GM12878 (cell line): Measurements from ENCODE around the gene ASCC2. TPM values are rescaled to one million over a fixed set of nuclear protein-coding genes. Genes with fewer than 3 reads are reported as not detected.

Source experiments
- ATAC-seq: fragments of 200-7000 bp; cut with Tn5 transposase; 3 replicates; pipeline ENCODE4 v1.9.1; 2020; ENCODE audit warnings: mild to moderate bottlenecking, moderate library complexity
- BruUV-seq: library from RNA; stranded (reverse); fragments of 400-500 nt; replicated peaks from 2 replicates; lab custom pipeline; 2021; lab: Mats Ljungman, UMichigan
- CTCF ChIA-PET: fragments of 300-600 bp; sonication (Branson Sonifier 250); formaldehyde crosslinking; extraction: SDS; loops from one replicate; lab custom pipeline; 2021; ENCODE audit warnings: inconsistent platforms; lab: Yijun Ruan, JAX
- POLR2A ChIA-PET: fragments of 350-600 bp; formaldehyde crosslinking; extraction: SDS; loops from one replicate; lab custom pipeline; 2021; ENCODE audit warnings: inconsistent platforms; lab: Charles Lee
- RAD21 ChIA-PET: fragments of 300-600 bp; sonication (Branson Sonifier 250); formaldehyde crosslinking; loops from one replicate; lab custom pipeline; 2023; ENCODE audit warnings: antibody characterized with exemption; ENCODE audit not compliant: unreplicated experiment; lab: Charles Lee
- SMC1A ChIA-PET: fragments of 300-600 bp; sonication (Branson Sonifier 250); formaldehyde crosslinking; loops from one replicate; lab custom pipeline; 2023; ENCODE audit not compliant: unreplicated experiment, uncharacterized antibody; lab: Charles Lee
- DNase-seq: peaks from one replicate; pipeline ENCODE4 v3.0.0-alpha.2; 2011; ENCODE audit warnings: low read depth, low spot score
- FAIRE-seq: peaks from 3 replicates; lab custom pipeline; 2011; peaks lifted over from hg19 to GRCh38; lab: Jason Lieb, UNC
- H2AFZ ChIP-seq: 2 replicates; pipeline ENCODE4 v1.6.0; 2011; ENCODE audit warnings: low read depth, low read length, control low read depth; ENCODE audit not compliant: control insufficient read depth
- H3K27ac ChIP-seq: 2 replicates; pipeline ENCODE4 v1.5.1; 2011; ENCODE audit warnings: control low read depth; ENCODE audit not compliant: control insufficient read depth, insufficient read depth
- H3K27me3 ChIP-seq, 2 experiments: replicated peaks in 1 of 2; 2 replicates each; pipeline versions ENCODE4 v1.6.0 to v1.6.1; 2011; ENCODE audit warnings: low read length in 1 of 2; ENCODE audit not compliant: control insufficient read depth in 2 of 2, insufficient read depth in 2 of 2
- H3K36me3 ChIP-seq, 2 experiments: 2 replicates each; pipeline ENCODE4 v1.5.1; 2011; ENCODE audit warnings: low read length in 1 of 2; ENCODE audit not compliant: control insufficient read depth in 2 of 2, insufficient read depth in 2 of 2
- H3K4me1 ChIP-seq: 2 replicates; pipeline ENCODE4 v1.6.1; 2011; ENCODE audit warnings: mild to moderate bottlenecking, low read length, moderate library complexity, mixed read lengths; ENCODE audit not compliant: control insufficient read depth, insufficient read depth
- H3K4me2 ChIP-seq: 2 replicates; pipeline ENCODE4 v1.6.0; 2011; ENCODE audit warnings: control low read depth; ENCODE audit not compliant: control insufficient read depth, insufficient read depth
- H3K4me3 ChIP-seq: fragments of 200-600 bp; sonication (generic); 2 replicates; pipeline ENCODE4 v1.5.1; 2016
- H3K79me2 ChIP-seq: 2 replicates; pipeline ENCODE4 v1.6.0; 2011; ENCODE audit warnings: low read length; ENCODE audit not compliant: control insufficient read depth, insufficient read depth
- H3K9ac ChIP-seq: 2 replicates; pipeline ENCODE4 v1.8.0; 2011; ENCODE audit warnings: low read length, control low read depth, mixed read lengths; ENCODE audit not compliant: control insufficient read depth, insufficient read depth
- H3K9me3 ChIP-seq: replicated peaks from 3 replicates; pipeline ENCODE4 v1.5.1; 2011; ENCODE audit warnings: mild to moderate bottlenecking, low read length; ENCODE audit not compliant: control insufficient read depth, insufficient read depth
- H4K20me1 ChIP-seq: 2 replicates; pipeline ENCODE4 v1.6.0; 2011; ENCODE audit not compliant: control insufficient read depth, insufficient read depth
- CEBPB ChIP-seq, 2 experiments: fragments of 150-350 bp in 1 of 2; IDR thresholded peaks; 2 replicates each; pipeline ENCODE4 v1.6.1; 2012 to 2014; ENCODE audit warnings: low read depth in 2 of 2, low read length in 2 of 2, borderline replicate concordance in 1 of 2, inconsistent platforms in 1 of 2
- CREB1 ChIP-seq: IDR thresholded peaks from 2 replicates; pipeline ENCODE4 v1.6.1; 2012; ENCODE audit warnings: low read depth, mild to moderate bottlenecking, inconsistent platforms
- ESRRA ChIP-seq: IDR thresholded peaks from 2 replicates; pipeline ENCODE4 v1.6.1; 2012; ENCODE audit warnings: mild to moderate bottlenecking, low read length, improper control_type of control experiment
- FOS ChIP-seq: IDR thresholded peaks from 3 replicates; pipeline ENCODE4 v1.6.1; 2011; ENCODE audit warnings: borderline replicate concordance; ENCODE audit not compliant: insufficient read length; ENCODE audit errors: extremely low read depth
- LARP7 ChIP-seq: fragments of 450-650 bp; IDR thresholded peaks from 2 replicates; pipeline ENCODE4 v1.6.1; 2017; ENCODE audit warnings: mild to moderate bottlenecking
- MYC ChIP-seq: IDR thresholded peaks from 2 replicates; pipeline ENCODE4 v1.6.1; 2011; ENCODE audit warnings: mild to moderate bottlenecking, low read length, moderate library complexity, inconsistent platforms; ENCODE audit not compliant: insufficient read depth, insufficient replicate concordance, insufficient read length, severe bottlenecking
- NFIC ChIP-seq: IDR thresholded peaks from 2 replicates; pipeline ENCODE4 v1.6.1; 2012; ENCODE audit warnings: low read depth, mild to moderate bottlenecking, inconsistent platforms, low read length, moderate library complexity
- NFYA ChIP-seq: IDR thresholded peaks from 2 replicates; pipeline ENCODE4 v1.6.1; 2011; ENCODE audit warnings: low read depth, mild to moderate bottlenecking, low read length, improper control_type of control experiment, borderline replicate concordance
- POLR2A ChIP-seq: IDR thresholded peaks from 2 replicates; pipeline ENCODE4 v1.6.1; 2011; ENCODE audit warnings: low read depth, mild to moderate bottlenecking, low read length
- POU2F2 ChIP-seq: IDR thresholded peaks from 3 replicates; pipeline ENCODE4 v1.6.1; 2011; ENCODE audit warnings: low read depth, mild to moderate bottlenecking, low read length, borderline replicate concordance
- ZZZ3 ChIP-seq: IDR thresholded peaks from 2 replicates; pipeline ENCODE4 v1.6.1; 2011; ENCODE audit warnings: low read depth; ENCODE audit not compliant: control insufficient read depth, insufficient read length
- WGBS: methylation state at CpG from one replicate; pipeline ENCODE4 v1.1.6; 2016; ENCODE audit warnings: low lambda C conversion rate; ENCODE audit not compliant: insufficient replicate concordance, insufficient coverage; ENCODE audit errors: missing lambda C conversion rate; 5-methylcytosine and 5-hydroxymethylcytosine counted together
- in situ Hi-C: fragments of 300-500 bp; cut with MboI; formaldehyde crosslinking; loops from 9 replicates; pipeline ENCODE4 v1.14.3; 2018; ENCODE audit warnings: mixed read lengths
- intact Hi-C: fragments of 100-400 bp; cut with micrococcal nuclease; formaldehyde crosslinking; loops from one replicate; pipeline ENCODE4 v1.14.2; 2022; ENCODE audit not compliant: unreplicated experiment
- polyA plus RNA-seq, 11 experiments: library from polyadenylated mRNA; depleted of rRNA in 4 of 11; unstranded in 6 of 11; stranded (reverse) in 5 of 11; fragments of >200 nt; fragmentation: Nextera tagmentation in 4 of 11; fragmentation: Illumina TruSeq in 1 of 11; extraction: Ambion mirVana in 4 of 11; extraction: Trizol in 1 of 11; gene quantifications; 1 replicate in 1 of 11; 2 replicates in 10 of 11; pipeline versions ENCODE4 v1.2.1 to v1.2.3, GENCODE V29; 2011 to 2016; ENCODE audit warnings: inconsistent platforms in 2 of 11, missing spikeins in 2 of 11, low read depth in 1 of 11
- total RNA-seq, 4 experiments: library from RNA; depleted of rRNA in 3 of 4; stranded (reverse); fragments of >200 nt in 3 of 4; fragmentation: Illumina TruSeq in 1 of 4; extraction: Trizol in 1 of 4; gene quantifications; 2 replicates each; pipeline versions ENCODE4 v1.2.1 to v1.2.3, GENCODE V29; 2013 to 2021

ASCC2 gene
- total and polyA plus RNA-seq, 10 of the 15 experiments (the other 5 are each of a cell fraction or from before 2014, with no cell fraction given): 5.3 to 91.4 (median 56.5) TPM

DNA sequence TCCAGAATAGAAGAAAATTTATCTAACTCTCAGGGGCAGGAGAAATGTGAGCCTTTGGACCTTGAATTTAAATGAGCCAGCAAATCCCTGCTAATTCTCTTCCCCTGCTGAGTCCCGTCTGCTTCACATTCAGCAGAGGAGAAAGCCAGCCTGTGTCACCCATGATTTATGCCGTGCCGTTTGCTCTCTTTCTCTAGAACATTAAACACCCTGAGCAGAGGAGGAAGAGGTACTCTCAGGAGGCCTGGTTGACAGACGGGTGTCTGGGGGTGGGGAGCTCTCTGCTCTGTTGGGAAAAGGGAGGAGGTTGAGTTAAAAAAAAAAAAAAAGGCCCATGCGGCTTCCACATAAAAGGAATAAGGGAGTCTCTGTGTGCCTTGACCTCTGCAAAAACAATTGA, 33.6 kb upstream of the ASCC2 start:
- ChIA-PET SMC1A (interaction anchor here (0.7 to 1.1 kb wide), 3 partner anchors 10 to 109 kb away, joined by 3 read pairs; no protein-coding TSS in a partner anchor), POLR2A (no interaction called here), RAD21 (no interaction called here), CTCF (no interaction called here)
- Histone ChIP-seq H3K27me3 (no peaks in the 10 kb centered on the region), H2AFZ (peak overlapping the region; percentile 61), H4K20me1 (no peaks in the 10 kb centered on the region), H3K27ac (no peak overlapping the region), H3K4me1 (0 out of 2 replicates have a peak, but pooled peaks cover 4% of the 10 kb centered on the region), H3K4me3 (no peak overlapping the region), H3K79me2 (no peaks in the 10 kb centered on the region), H3K9me3 (no peaks in the 10 kb centered on the region), H3K4me2 (no peak overlapping the region), H3K36me3 (no peaks in the 10 kb centered on the region), H3K9ac (no peak overlapping the region)
- no peak for TF ChIP-seq MYC
- TF ChIP-seq LARP7: no peak
- TF ChIP-seq NFYA: no peak
- no peak for TF ChIP-seq ZZZ3
- TF ChIP-seq CREB1: no peak
- TF ChIP-seq FOS: no peak
- no peak for TF ChIP-seq ESRRA
- TF ChIP-seq POU2F2: no peak
- TF ChIP-seq POLR2A: no peak
- TF ChIP-seq CEBPB (IDR thresholded peaks at IDR 0.05; ENCODE audit: borderline replicate concordance in 1 of 2, low read depth in 2 of 2, low read length in 2 of 2): no peak
- TF ChIP-seq NFIC: no peak
- in situ Hi-C loops (no loop called here), intact Hi-C loops (no loop called here)
- WGBS: 22% methylated on average over 5 of the region's 5 CpGs
- FAIRE-seq (no peak), ATAC-seq (no peak), DNase-seq (no peak)
- no TSS peak for BruUV-seq
